T-helper 1 cell (primary cell): ENCODE data around the gene AKR1B15.
"Not testable (repeated sequence)": the region's sequence is repeated elsewhere in the genome, so short reads cannot be mapped to it uniquely, and the experiment has no call there.

Experiments
- DNase-seq, 5 donors: peaks; one replicate each; pipeline ENCODE4 v3.0.0-alpha.2; 2012 to 2020

Gene AKR1B15

DNA sequence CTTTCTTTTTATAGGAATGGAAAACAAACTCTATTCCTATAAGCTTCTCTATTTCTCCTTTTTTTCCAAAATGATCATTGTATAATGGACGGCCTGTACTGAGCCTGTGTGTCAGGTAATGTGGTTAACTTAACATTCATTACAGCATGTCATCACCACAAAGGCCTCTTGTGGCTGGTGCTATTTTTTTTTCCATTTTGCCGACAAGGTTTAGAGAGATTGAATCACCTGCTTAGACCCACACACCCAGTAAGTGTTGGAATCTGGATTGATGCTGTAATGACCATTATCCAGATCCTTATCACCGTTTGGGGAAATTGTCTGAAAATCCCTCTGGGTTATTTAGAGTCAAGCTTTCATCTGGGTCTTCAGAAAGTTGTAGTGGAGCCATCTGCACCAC lies 18.5 kb downstream of the AKR1B15 start:
- DNase-seq: no peak

DNA sequence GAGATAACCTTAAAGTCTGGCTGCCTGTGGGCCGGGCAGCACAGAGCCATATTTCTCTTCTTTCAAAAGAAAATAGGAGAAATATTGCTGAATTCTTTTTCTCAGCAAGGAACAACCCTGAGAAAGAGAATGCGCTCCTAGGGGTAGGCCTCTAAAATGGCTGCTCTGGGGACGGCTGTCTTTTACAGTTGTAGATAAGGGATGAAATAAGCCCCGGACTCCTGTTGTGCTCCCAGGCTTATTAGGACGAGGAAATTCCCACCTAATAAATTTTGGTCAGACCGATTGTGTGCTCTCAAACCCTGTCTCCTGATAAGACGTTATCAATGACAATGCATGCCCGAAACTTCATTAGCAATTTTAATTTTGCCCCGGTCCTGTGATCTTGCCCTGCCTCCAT lies 21.1 kb downstream of the AKR1B15 start:
- not testable (repeated sequence) for DNase-seq

DNA sequence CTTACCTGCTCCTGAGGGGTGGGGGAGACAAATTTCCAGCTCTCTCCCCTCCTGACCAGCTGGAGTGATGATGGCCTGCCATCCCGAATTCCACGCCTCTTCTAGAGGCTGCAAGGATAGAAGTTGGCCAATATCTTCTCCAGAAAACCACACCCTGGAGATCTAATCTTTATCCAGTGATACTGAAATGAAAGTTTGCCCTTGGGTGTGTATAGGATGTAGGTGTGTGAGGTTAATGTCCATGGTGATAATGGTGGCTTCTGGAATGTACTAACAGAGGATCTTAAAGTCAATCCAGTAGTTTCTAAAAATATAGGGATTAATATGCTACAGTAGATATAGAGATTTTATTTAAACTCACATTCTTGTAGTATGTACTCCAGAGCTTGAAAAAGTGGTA lies 22.2 kb downstream of the AKR1B15 start:
- no peak for DNase-seq

DNA sequence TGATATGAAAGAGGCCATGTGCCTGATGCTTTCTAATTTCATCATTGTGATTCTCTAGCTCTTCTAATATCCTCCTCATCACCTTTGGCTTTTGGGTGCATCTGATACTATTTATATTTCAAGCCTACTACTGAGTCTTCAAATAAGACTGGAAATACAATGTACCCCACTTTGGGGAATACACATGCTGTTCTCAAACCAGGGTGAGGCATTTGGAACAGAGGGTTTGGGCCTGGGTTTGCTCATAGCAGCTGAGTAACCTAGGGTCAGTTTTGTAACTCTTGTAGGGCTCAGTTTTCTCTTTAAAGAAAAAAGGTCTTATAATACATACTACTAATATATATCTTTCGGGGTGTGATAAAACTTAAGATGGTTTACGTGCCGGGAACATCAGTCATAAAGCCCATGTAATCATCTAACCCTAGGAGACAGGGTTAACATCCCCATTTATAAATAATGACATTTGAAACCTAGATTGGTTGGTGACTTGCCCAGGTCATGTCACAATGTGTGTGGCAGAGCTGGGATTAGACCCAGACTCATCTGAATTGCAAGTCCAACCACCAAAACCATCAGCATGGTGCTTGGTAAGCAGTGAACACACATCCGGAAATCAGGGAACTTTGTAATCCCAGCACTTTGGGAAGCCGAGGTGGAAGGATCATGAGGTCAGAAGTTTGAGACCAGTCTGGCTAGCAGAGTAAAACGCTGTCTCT lies 23.0 kb downstream of the AKR1B15 start:
- DNase-seq: no peak

DNA sequence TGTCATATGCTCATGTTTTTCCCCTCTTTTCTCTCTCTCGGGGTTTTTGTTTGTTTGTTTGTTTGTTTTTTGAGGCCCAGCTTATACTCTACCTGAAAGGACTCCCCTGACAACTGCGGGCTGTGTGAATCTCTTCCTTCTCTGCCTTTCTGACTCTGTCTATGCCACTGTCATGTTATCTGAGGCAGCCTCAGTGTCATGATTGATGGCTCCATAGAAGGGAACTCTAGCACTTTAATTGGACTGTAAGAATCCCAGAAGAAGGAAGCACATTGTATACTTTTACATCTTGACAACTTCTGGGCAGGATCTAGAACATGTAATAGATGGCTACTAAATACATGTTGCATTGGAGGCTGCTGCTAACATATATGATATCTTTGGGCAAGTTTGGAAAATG lies 25.4 kb downstream of the AKR1B15 start:
- DNase-seq: no peak

DNA sequence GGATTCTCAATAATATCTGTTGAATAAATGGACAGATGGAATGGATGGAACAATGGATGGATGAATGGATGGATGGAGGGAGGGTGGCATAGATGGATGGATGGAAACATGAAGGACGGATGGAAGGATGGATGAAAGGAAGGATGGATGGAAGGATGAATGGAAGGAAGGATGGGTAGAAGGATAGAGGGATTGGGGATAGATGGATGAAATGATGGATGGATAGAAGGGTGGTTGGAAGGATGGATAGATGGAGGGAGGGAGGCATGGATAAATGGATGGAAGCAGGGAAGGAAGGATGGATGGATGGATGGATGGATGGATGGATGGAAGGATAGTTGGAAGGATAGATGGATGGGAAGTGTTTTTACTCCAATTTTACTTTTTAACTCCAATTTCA lies 35.4 kb downstream of the AKR1B15 start:
- no peak for DNase-seq

DNA sequence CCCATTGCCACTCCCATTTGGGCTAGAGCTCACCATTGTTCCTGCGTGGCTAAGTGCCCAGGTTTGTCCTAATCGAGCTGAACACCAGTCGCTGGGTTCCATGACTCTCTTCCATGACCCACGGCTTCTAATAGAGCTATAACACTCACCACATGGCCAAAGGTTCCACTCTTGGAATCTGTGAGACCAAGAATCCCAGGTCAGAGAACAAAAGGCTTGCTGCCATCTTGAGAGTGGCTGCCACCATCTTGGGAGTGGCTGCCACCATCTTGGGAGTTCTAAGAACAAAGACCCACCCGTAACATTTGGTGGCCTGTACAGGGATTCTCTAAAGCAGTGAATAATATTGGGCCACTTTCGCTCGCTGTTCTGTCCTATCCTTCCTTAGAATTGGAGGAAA lies 37.0 kb downstream of the AKR1B15 start:
- no peak for DNase-seq

DNA sequence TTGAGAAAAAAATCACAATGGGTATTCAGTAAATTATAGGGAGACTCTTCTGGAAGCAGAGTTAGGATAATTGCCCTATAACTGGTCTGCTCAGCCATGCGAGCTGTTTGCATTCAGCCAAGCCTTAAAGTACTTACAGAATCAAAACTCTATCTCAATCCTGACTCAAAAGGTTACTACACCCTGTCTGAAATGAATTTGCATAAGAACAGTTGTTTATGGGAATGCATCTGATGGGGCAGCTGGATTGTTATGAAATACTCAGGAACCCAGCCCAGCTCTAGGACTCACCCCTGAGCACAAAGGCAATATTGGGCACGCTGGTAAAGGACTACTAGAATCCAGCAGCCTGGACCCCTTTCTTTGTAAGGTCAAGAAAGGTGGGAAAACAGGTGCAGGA lies 38.8 kb downstream of the AKR1B15 start:
- DNase-seq: no peak

DNA sequence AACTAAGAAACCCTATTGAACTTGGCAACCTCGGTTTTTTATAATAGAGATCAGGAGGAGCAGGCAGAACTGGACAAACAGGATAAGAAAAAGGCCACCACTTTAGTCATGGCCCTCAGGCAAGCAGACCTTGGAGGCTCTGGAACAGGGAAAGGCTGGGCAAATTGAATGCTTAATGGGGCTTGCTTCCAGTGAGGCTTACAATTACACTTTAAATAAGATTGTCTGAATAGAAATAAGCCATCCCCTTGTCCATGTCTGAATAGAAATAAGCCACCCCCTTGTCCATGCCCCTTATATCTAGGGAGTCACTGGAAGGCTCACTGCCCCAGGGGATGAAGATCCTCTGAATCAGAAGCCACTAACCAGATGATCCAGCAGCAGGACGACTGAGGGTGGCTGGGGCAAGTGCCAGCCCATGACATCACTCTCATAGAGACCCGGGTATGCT lies 40.6 kb downstream of the AKR1B15 start:
- DNase-seq: no peak

DNA sequence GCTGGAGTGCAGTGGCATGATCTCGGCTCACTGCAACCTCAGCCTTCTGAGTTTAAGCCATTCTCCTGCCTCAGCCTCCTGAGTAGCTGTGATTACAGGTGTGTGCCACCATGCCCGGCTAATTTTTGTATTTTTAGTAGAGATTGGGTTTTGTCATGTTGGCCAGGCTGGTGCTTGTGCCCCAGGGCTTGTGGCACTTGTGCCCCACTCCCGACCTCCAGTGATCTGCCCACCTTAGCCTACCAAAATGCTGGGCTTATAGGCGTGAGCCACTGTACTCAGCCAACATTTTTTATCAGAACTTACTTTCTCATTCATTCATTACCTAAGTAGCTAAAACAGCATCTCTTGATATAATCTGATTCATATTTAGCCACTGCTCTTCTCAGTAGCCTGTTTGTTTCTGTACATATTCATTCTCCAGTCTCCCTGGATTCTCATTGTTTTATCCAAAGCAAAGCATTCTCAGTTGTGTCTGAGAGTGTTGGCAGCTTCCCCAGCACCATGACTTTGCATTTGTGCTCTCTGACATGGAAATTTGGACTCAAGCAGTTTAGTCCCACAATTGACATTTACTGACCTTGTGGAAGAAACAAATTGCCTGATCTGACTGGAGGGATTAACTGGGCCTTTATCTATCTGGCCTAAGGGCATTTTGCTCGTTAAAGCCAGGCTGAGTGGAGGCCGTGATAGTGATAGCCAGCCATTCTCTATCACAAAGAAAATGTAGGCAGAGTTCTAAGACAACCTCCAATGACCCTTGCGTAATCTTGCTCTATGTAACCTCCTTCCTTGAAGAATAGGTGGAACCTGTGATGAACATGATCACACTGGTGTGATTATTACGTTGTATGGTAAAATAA lies 44.9 kb downstream of the AKR1B15 start:
- DNase-seq: no peak

DNA sequence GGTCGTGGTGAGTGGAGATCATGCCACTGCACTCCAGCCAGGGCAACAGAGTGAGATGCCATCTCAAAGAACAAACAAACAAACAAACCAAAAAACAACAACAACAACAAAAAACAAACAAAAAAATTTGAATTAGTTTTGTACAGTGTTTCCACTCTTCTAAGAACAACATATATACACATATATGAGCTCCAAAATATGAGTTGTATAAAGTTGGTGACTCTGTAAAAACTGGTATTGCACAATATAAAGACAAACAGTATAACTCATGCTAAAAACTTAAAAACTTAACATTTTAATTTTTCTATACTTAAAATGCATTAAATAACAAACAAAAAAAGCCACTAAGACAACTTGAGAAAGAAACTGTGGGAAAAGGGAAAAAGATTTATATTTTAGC lies 46.0 kb downstream of the AKR1B15 start:
- DNase-seq: no peak

DNA sequence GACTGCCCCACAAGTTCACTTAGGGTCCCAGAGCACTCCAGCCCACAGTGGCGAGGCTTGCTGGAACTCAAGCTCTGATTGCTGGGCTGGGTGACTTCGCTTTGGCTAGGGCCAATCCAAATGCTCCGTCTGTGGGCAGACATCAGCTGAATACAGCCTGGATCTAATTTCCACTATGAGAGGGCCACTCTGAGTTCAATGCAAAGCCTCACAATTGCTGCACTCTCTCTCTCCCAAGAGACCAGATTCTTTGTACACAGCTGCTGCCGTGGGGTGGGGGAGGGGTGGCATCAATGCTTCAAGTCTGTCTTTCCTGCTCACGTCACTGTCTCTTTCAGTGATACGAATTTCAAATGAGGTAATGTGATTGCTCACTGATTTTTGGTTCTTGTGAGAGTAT lies 50.5 kb downstream of the AKR1B15 start:
- no peak for DNase-seq

DNA sequence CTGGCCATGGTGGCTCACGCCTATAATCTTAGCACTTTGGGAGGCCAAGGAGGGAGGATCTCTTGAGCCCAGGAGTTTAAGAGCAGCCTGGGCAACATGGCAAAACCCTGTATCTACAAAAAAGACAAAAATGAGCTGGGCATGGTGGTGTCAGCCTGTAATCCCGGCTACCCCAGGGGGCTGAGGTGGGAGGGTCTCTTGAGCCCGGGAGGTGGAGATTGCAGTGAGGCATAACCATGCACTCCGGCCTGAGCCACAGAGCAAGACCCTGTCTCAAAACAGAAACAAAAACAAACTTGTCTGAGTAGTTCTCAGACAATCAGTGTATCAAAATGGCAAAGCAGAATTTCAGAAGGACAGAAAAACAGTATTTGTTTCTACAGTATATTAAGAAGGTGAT lies 52.5 kb downstream of the AKR1B15 start:
- no peak for DNase-seq

DNA sequence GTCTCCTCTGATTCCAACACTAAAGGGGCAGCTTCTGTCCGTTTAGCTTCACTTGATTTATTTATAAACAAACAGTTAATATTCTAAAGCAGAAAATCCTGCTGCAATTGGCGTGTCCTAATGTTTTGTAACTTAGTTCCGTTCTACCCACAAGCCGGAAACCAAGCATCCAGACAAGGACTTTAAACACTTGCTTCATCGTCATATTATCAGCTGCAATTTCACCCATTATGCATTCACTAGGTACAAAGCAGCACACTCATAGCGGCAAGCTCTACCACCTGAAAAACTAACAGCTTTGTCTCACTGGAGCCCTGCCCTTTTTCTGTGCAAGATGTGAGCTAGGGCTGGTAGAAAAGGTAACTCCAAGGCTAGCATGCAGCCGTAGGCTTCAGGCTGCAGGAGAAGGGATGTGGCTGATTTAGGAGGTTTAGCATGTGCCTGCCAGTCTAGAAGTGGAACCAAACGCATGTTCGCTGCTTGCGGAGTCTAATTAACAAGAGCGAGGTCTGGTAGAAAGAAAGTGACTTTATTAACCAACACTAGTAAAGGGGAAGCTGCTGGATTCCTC lies 54.1 kb downstream of the AKR1B15 start:
- no peak for DNase-seq

DNA sequence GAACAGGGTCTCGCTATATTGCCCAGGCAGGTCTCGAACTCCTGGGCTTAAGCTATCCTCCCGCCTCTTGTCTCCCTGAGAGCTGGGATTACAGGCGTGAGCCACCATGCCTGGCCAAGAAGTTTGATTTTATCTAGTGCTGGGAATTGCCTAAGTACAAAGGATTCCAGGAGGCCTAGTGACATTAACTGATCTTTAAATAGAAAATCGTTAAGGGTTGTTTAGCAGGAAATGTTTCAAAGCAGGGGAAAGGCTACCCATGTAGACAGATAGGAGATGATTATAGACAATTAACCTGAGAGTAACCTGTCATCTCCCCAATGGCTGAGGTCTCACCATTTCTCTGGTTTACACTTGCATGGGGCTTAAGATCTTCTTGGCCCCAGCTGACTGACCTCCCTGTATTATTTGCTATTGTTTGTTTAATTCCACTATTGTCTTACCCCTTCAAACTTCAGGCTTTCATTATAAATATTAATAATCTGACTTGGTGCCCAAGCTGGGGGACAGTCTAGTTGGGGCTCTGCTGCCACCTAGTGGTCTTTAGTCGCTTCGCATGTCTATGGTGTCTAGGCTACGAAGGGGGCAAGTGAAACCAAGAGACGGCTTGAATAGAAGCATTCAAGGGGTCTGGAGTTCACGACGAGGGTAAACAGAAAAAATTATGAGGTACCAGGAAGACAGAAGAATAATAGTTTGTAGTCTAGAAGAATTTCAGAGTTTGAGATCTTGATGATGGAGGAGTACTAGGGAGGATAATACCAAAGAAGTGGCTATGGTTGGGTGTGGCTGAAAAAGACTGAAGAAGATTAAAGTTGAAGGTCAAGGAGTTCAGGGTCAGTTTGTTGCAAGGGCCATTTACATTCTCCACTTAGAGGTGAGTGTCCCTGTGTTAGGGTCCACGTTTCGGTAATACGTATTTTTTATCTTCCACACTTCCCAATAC lies 57.3 kb downstream of the AKR1B15 start:
- DNase-seq: peak; percentile 18 to 54 (median 34)

DNA sequence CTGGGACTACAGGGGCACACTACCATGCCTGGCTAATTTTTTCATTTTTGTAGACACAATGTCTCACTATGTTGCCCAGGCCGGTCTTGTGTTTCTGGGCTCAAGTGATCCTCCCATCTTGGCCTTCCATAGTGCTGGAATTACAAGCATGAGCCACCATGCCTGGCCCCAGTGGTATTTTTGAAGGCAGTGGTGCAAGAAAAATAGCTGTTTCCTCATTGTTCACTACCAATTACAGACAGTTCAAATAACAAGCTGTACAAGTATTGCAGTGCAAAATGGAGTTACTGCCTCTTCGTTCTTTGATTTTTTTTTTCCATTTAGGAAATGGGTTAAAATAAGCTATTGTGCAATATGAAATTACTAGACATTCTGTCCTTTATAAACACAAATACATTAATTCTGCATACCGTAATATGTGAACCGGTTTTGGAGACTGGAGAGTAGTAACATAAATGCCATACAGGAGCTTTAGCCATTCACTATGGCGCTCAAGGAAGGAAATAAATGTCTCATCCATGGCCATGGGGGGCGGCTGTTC lies 62.8 kb downstream of the AKR1B15 start:
- DNase-seq: no peak

DNA sequence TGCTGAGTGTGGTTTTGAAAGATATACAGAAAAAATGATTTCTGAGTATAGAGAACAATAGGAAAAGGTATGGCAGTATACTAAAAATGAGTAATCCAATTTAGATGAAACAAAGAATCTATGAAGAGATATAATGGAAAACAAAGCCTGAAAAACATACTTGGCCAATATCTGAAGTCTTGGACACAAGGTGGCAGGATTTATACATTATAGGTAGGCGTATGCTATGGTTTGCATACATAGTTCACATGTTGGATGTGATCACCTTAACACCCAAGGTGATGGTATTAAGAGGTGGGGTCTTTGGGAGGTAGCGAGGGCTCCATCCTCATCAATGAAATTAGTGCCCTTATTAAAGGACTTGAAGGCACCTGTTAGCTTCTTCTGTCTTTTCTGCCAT lies 63.3 kb downstream of the AKR1B15 start:
- DNase-seq: peak in 1 of 5 donors; percentile 8

DNA sequence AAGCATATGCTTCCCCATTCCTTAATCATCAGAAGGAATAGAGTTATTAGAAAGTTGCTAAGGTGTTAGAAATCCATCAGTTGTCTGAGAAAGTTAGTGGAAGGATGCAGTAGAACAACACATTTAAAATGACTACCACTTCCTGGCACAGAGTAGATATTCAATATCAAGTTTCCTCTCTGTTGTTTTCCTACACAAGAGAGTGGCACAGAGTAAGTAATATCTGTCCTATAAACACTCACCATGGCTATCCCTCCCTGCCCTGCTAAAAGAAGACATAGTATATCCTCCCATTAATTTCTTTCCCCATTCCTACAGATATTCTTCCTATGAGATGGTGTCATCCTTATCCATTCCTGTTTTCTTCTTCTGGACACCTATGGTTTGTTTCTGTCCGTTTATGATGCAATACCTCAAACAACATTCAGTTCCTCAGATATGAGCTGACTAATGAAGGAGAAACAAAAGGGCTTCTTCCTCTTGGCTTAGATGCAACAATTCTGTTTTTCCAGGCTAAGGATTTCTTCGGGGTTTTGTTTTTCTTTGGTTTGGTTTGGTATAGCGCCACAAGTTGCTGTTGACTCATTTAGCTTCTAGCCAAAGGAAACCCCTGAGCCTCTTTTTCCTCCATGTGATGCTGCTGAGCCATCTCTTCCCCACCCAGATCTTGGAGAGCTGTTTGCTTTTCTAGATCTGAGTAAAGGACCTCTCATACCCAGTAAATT lies 64.9 kb downstream of the AKR1B15 start:
- DNase-seq: peak in 1 of 5 donors; percentile 70

DNA sequence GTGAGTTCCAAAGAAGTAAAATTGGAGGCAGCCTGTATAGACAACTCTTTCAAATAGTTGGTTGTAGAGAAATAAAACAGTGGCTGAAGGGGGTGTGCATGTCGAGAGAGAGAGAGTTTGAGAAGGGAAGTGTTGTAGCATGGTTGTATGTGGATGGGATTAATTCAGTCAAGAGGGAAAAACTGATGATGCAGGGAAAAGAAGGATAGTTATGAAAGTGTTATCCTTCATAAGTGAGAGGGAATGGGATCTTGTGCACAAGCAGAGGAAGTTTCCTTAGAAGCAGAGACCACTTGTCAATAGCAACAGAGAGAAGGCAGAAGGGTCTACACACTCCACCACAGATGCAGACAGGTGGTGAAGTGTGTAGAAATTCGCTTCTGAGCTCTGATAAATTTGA lies 67.7 kb downstream of the AKR1B15 start:
- DNase-seq: no peak

DNA sequence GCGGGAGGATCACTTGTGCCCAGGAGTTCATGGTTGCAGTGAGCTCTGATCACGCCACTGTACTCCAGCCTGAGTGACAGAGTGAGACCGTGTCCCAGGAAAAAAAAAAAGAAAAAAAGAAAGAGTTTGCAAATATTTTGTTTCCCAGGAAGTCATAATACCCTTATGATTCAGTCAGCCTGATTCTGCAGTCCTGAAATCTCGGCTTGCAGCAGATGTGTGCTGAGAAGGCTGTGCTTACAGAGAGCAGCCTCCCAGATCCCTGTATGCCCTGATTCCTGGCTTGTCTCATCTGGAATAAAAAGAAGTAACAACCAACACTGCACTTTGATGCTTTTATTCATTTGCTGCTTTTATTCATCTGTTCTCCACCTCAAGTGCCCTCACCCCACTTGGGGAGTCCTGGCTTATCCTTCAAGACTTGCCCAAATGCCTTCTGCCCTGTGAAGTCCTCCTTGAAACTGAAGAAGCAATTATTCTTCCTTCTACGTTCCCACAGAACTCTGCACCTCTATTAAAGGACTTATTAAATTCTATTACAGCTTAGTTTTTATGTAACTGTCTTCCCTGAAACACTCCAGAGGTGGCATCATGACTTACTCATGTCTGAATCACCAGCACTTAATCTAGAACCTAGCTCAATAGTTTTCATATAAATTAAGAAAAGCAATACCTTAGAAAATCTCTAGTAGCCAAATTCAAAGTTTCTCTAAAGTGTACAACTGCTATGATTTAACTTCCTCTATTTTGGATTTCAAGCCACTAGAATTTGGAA lies 70.0 kb downstream of the AKR1B15 start:
- no peak for DNase-seq
